Ureter (tissue), 1 donor: ENCODE data around the gene GNAO1. TPM values are rescaled to one million over a fixed set of nuclear protein-coding genes. Genes with fewer than 3 reads are reported as not detected.

Experiments used
- DNase-seq: peaks from one replicate; pipeline ENCODE4 v3.0.0-alpha.2; 2020; ENCODE audit warnings: low spot score
- total RNA-seq: library from RNA; stranded (reverse); gene quantifications from one replicate; pipeline ENCODE4 v1.2.4, GENCODE V29; 2023
- donor health status: DM: yes; HTN: yes; CAD: no.

Gene GNAO1
- total RNA-seq, 1 donor from 2014 or later, result 23.8 TPM

DNA sequence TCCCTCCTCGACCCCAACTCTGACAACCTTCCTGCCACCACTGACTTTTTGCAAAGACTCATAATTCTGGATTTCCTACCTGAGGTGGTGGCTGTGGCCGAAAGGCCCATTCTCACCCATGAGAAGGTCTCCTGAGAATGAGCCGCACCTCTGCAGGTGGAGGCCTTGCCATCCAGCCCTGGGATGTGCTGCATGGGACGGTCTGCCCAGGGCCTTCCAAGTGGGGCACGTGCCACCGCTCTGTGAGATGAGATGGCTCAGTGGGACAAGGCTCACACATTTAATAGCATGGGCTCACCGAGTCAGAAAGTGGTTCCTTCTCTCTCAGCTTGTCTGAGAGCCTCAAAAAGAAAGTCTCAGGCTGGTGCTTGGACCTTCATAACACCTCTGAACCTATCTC is 121.3 kb downstream of the GNAO1 start:
- no peak for DNase-seq

- DNase-seq, result no peak
Observed at GRCh38 chr16:56314244-56314850, 123.1 kb downstream of the GNAO1 start.

DNA sequence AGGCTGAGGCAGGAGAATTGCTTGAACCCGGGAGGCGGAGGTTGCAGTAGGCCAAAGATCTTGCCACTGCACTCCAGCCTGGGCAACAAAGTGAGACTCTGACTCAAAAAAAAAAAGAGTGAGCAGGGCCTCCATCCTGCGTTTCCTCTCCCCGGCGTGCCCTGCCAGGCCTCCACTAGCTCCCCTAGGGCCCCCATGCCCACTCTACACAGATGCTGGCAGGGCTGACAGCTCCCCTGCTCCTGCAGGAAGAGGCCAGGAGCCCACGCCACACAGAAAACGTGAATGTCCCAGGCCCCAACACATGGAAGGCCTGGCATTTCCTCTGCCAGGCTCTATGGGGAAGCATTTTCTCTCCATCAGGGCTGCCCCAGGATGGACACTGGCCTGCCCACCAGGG is 124.7 kb downstream of the GNAO1 start:
- DNase-seq, result no peak

DNA sequence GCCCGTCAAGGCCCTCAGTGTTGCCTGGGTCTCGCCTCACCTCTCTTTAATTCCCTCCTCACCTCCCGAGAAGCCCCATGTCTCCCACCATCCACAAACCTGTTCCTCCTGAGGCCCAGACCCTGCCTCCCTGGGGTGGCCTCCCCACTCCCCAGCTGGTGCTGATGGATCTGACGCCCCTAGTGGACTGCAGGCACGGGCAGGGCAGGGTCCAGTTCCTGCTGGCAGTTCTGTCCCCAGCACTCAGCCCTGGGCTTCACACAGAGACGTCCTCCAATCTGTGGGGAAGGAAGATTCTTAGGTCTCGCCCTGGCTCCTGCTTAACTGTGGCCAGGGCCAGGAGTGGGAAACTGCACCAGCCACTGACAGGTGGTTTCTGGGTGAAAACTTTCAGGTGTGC is 125.3 kb downstream of the GNAO1 start:
- DNase-seq, result no peak

DNA sequence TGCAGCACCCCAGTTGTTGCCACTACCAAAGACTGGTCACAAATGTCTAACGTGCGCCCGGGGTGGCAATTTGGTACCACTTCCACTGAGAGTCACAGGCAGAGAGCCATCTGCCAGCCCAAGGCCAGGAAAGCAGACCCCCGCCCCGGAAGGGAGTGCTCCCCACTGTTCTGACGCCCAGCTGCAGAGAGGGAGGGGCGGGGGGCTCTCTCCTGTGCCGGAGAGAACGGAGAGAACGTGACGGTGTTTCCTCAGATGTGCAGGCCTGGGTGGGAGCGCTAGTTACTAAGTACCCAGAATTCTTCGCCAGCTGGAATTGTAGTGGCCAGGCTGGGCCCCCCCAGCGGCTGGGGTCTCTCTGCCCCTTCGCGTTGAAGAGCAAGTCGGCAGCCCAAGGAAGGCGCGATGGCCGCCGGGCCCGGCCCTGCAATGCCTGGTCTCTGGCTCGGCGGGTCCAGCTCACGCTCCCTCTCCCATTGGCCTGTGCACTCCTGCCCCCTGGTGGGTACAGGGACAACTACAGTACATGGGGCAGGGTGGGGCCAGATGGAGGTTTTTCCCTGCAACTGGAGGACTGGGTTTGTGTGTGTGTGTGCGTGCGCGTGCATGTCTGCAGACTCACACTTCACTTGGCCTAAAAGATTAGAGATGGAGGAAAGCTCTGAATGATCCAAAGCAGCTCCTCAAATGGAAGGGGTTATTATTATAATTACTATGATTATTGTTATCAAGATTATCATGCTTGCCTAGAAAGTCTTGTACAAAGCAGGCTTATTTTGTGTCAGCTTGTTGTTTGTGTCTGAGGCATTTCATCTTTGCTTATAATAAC is 126.9 kb downstream of the GNAO1 start:
- DNase-seq, result peak; percentile 90

GRCh38 chr16:56318827-56319140 is 127.5 kb downstream of the GNAO1 start:
- DNase-seq, result no peak

- DNase-seq, result no peak
Observed at GRCh38 chr16:56319376-56319775, 128.1 kb downstream of the GNAO1 start.

GRCh38 chr16:56320056-56320455 is 128.8 kb downstream of the GNAO1 start:
- no peak for DNase-seq

- DNase-seq, result no peak
Observed at GRCh38 chr16:56320811-56321558, 129.7 kb downstream of the GNAO1 start.

GRCh38 chr16:56321571-56321970 is 130.3 kb downstream of the GNAO1 start:
- DNase-seq, result no peak

DNA sequence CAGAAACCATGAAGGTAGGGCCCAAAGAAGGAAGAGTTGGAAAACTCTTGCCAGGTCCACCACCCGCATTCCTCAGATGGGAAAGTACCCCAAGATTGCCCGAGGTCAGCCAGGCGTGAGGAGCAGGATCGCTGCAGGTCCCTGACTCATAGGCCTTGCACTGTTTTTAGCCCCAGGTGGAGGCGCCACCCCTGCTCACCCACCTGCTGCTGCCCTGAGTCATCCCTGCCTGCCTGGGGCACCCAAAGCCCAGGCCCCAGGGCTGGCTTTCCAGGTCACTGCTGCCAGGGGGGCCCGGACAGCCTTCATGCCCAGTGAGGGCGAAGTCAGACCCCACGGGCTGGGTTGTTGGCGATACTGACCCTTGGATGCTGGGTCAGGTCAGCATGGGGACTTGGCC is 133.1 kb downstream of the GNAO1 start:
- DNase-seq, result peak; percentile 58

GRCh38 chr16:56325956-56326355 is 134.7 kb downstream of the GNAO1 start:
- DNase-seq, result no peak

- DNase-seq, result no peak
Observed at GRCh38 chr16:56327071-56327928, 136.0 kb downstream of the GNAO1 start.

DNA sequence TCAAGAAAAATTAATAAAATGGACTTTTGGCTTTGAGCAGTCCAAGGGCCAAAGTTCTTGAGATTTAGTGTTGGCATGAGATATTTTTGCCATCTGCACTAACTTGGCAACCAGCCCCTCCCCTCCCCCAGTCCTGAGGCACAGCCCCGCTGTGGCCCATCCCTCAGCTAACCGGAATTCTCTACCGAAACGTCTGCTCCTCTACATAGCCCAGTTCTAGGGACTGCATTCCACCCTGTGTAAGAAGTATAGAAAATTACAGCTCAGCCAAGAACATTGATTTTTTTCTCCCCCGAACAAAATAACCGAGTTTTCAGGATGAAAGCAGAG is 136.6 kb downstream of the GNAO1 start:
- DNase-seq, result no peak

DNA sequence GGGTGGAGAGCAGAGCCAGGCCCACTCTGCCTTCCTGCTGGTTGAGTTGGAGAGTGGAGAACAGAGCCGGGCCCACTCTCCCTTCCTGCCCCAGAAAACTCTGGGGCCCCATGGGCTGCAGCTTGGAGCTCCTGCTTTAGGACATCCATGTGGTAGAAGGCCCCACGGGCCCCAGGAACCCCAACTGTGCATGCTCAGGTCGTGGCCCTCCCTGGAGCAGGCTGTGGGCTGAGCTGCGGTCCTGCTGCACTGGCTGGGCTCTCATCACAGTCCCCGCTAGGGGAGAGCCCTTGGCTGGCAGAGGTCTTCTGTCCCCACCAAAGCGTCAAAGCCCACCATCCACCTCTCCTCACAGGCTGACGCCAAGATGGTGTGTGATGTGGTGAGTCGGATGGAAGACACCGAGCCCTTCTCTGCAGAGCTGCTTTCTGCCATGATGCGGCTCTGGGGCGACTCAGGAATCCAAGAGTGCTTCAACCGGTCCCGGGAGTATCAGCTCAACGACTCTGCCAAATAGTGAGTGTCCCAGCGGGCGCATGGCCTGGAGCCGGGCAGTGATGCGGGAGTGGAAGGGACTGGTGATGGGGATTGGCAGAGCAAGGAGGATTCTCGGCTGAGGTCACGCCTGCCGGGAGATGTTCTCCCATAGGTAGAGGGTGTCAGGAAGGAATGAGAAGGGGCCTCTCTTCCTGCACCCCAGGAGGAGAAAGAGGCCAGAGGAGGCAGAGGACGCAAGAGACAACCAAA is 137.2 kb downstream of the GNAO1 start:
- DNase-seq, result no peak

GRCh38 chr16:56329887-56330286 is 138.6 kb downstream of the GNAO1 start:
- no peak for DNase-seq

- no peak for DNase-seq
Observed at GRCh38 chr16:56330476-56330875, 139.2 kb downstream of the GNAO1 start.

- DNase-seq, result no peak
Observed at GRCh38 chr16:56331399-56331798, 140.1 kb downstream of the GNAO1 start.

DNA sequence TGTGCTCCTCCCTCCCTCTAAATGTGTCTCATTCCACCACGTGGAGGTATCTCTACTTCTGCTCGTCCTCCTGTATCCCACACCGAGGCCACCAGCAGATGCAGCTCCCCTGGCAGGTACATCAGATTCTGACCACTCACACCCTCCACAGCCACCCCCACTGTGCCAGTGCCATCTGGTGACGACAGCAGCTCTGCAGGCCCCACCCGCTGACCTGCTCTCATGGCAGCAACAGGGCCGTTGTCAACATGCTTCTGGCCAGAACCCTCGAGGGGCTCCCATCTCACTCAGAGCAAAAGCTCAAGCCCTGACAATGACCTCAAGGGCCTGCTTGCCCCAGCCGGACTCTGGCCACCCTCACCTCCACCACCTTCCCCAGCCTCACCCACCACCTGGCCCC is 140.6 kb downstream of the GNAO1 start:
- no peak for DNase-seq

GRCh38 chr16:56332464-56333079 is 141.3 kb downstream of the GNAO1 start:
- DNase-seq, result peak; percentile 61

DNA sequence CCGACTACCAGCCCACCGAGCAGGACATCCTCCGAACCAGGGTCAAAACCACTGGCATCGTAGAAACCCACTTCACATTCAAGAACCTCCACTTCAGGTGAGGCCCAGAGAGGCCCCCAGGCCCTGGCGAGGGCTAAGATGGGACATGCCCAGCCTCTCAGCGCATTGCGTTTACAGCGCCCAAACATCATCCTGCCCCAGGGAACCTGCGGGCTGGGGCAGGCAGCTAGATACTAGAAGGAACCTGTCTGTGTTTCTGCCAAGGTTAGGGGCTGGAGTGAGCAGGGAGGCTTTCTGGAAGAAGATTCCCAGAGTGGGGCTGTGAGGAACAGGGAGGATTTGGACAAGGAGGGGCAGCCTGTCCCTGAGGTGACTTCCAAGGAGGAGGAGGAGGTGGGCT is 143.5 kb downstream of the GNAO1 start:
- no peak for DNase-seq
